LNCAP (cell line): ENCODE measurements around the gene CLIC4.

Experiments
- TF ChIP-seq, protein P1 (sequence below): fragments of 450-650 bp; IDR thresholded peaks from 2 replicates; pipeline ENCODE4 v1.5.1; 2017; ENCODE audit warnings: mild to moderate bottlenecking

CLIC4 gene

DNA sequence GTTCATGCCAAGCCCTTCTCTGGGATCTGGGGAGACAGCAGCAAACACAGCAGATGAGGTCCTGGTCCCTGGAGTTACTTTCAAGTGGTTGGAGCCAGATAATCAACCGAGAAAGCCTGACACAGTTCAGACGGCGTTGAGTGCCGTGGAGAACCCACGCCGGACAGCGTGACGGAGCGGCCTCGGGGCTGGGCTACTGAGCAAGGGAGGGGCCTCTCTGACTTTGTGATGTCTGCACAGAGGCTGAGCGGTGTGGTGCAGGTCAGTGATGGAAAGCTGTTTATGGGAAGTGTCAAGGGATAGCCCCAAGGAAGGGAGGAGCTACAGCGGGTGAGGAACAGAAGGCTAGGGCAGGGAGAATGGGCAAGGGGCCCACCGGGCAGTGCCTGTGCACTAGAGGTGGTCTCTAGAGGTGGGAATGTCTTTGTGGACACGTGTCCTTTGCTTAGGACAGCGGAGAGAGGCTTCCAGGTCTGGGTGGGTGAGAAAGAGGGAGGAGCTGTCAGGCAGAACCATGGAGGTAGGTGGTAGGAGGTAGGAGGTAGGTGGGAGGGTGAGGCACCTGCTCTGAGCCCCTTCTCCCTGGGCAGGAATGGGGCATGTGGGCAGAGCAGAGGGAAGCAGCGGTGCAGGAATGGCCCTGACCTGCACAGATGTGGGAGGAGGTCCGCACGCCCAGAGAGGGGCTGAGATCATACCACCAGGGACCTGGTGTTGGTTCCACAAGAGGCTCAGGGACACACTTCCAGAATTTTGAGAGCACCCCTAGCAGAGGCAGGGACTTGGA, 122.0 kb downstream of the CLIC4 start:
- TF ChIP-seq, protein P1, sequence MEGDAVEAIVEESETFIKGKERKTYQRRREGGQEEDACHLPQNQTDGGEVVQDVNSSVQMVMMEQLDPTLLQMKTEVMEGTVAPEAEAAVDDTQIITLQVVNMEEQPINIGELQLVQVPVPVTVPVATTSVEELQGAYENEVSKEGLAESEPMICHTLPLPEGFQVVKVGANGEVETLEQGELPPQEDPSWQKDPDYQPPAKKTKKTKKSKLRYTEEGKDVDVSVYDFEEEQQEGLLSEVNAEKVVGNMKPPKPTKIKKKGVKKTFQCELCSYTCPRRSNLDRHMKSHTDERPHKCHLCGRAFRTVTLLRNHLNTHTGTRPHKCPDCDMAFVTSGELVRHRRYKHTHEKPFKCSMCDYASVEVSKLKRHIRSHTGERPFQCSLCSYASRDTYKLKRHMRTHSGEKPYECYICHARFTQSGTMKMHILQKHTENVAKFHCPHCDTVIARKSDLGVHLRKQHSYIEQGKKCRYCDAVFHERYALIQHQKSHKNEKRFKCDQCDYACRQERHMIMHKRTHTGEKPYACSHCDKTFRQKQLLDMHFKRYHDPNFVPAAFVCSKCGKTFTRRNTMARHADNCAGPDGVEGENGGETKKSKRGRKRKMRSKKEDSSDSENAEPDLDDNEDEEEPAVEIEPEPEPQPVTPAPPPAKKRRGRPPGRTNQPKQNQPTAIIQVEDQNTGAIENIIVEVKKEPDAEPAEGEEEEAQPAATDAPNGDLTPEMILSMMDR: no peak

DNA sequence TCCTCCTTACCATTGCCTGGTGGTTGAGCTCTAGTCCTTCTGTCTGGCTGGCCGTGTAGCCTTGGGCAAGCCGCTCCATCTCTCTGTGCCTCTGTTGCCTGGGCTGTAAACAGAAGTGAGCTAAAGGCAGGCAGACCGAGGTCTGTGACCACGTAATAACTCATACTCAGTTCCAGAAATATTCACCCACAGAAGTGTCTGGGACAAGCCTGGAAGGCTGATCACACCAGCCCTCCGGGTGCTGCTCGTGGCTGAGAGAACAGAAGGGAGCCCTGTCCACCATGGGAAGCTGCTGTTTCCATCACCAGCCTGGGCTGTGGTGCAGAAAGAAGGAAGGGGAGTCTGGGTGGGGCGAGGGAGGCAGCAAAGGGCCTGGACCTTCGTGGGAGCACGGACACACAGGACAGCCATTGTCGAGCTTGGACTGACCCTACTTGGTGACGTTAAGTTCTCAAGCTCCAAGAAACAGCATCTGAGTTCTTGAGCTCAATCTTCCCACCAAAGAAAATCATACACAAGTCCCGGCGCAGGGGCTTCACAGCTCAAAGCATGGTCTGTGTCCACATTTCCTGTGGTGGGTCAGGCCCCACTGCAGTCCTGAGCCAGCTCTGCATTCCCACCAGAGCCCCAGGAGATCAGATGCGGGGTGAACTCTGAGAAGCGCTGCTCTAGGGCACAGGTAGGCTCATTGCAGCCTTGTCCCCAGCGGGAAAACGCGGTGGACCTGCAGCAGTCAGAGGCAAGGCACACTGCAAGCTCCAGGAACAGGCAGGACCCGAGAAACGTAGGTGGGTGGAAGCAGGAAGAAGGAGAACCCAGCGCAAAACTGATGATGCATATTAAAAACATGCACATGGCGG, 123.0 kb downstream of the CLIC4 start:
- TF ChIP-seq, protein P1: no peak

DNA sequence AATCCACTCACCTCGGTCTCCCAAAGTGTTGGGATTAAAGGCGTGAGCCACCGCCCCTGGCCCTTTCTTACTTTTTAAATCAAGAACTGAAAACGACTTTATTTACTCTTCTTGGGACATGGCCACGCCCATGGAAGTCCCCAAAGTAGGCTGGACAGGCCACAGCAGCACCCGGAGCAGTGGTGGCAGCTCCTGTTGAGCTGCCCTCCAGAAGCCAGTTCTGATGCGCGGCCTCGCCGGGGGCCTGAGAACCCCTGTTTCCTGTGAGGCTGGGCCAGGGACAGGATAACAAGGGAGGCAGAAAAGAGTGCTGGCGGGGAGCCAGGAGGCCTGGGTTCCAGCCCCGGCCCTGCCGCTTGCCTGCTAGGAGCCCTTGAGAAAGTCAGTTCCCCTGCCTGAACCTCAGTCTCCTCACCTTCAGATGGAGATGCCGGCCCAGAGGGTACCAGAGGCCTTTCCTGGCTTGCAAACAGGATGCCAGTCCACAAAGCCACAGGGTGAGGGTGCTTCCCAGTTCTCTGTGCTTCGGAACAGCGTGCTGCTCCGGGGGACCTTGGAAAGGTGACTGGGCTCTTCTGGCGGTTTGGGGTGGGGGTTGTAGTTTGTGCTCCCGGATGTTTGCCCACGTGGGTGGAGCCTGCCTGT, 125.4 kb downstream of the CLIC4 start:
- TF ChIP-seq, protein P1: no peak

DNA sequence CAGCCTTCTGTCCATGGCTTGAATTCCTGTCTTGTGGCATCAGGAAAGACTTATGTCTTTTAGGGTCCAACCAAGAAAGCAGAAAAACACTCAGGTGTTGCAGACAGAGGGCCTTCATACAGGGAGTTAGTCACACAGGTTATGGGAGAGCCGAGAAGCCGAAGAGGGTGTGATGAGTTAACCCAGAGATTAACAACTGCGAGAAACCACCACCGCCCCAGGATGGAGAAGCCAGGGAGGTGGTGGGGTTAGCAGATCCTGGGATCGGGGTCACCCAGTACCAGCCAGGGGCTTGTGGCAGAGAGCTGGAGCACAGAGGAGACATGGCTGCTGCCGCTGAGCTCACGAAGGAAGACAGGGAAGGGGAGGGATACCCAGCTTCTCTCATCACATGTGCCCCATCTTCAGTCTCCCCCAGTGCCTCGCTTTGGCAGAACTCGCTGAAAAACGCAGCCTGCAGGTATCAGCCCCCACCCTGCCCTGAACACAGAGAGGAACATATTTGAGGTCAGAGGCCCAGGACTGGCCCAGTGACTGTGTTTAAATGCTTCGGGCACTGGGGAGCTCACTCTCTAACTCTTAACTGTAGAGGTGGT, 126.2 kb downstream of the CLIC4 start:
- TF ChIP-seq, protein P1: no peak

DNA sequence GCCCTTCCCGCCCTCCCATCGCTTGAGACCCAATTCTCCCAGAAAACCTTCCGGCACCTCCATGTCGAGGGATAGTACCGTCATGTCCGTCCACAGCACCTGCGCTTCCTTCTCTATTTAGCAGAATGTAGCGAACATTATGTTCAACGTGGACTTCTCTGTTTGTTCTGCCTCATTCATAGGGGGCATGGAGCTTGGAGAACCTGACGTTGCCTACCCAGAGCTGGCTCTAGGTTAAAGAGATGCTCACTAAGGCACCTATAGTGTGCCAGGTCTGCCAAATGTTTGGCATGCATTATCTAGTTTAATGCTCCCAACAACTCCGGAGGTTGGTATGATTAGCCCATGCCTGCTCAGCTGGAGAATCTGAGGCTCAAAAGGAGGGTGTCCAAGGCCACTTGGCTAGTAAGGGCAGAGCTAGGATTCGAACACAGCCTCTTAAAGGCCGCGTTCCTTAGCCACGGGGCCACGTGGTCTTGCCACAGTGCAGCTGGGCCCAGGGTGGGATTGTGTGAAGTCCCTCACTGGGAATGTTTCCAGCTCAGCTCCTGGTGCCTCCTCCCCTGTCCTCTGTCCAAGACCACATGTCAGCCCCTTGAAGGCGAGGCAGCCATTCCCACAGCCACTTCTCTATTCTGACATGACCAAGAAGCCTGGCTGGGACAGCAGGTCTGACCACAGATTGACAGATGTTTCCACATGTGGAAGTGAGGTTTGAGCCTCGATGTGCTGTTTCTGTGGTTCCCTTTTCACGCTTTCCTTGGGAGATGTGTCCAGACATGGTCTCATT, 127.0 kb downstream of the CLIC4 start:
- TF ChIP-seq, protein P1: no peak

DNA sequence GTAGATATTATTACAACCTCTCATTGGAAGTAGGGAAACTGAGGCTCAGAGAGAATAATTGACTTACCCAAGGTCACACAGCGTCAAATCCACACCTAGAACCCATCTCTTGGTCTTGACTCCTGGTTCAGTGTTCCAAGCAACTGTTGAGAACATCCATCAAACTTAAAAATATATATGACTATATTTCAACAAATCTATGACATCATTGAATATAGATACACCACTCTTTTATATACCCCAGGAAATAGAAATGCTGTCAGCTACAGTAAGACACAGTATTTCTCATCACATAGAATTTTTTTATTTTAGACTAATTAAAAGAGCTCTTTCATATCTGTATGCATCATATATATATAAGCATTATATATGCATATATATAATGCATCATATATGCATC, 127.9 kb downstream of the CLIC4 start:
- TF ChIP-seq, protein P1: no peak
